HG02642 (cell line): ENCODE results near the gene WDR88.
"Not testable (repeated sequence)": the region's sequence is repeated elsewhere in the genome, so short reads cannot be mapped to it uniquely, and the experiment has no call there.

Source experiments
- ATAC-seq: cut with Tn5 transposase; IDR thresholded peaks from one replicate; pipeline ENCODE4 v1.9.1; 2021; ENCODE audit warnings: mild to moderate bottlenecking; ENCODE audit not compliant: unreplicated experiment, poor library complexity

WDR88 gene

GRCh38 chr19:33125929-33126388 lies 6.0 kb upstream of the WDR88 start:
- peak; percentile 63 for ATAC-seq

DNA sequence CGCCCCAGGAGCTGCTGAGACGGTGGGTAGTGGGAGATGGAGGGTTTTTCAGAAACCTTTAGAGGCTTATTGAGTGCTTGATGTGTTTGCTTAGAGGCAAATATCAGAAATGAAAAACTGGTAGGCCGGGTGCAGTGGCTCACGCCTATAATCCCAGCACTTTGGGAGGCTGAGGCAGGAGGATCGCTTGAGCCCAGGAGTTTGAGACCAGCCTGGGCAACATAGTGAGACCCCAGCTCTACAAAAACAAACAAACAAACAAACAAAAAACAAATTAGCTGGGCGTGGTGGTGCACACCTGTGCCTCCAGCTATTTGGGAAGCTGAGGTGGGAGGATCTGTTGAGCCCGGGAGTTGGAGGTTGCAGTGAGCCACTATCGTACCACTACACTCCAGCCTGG lies 5.2 kb upstream of the WDR88 start:
- ATAC-seq: not testable (repeated sequence)

- no peak for ATAC-seq
Measured at GRCh38 chr19:33129901-33130300, 2.0 kb upstream of the WDR88 start.

DNA sequence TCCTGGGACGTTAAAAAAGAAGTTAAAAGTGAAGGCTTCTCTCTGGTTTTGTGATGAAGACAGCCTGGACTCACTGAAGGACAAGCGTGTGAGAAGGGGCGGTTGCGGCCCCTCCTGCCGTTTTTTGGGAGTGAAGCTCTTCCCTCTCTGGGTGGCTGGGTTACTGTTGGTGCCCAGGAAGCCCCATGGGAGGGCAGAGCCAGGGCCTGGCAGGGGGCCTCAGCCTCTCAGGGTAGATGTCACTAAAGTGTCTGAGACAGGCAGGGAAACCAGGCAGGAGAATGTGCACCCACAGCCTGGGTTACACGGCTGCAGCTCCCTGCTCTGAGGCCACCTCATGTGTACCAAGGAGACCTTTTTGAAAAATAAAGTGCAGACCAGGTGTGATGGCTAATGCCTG lies 1.5 kb upstream of the WDR88 start:
- no peak for ATAC-seq

GRCh38 chr19:33132425-33132824 lies 511 bp downstream of the WDR88 start:
- no peak for ATAC-seq

- ATAC-seq: no peak
Measured at GRCh38 chr19:33133438-33134031, 1.6 kb downstream of the WDR88 start.

DNA sequence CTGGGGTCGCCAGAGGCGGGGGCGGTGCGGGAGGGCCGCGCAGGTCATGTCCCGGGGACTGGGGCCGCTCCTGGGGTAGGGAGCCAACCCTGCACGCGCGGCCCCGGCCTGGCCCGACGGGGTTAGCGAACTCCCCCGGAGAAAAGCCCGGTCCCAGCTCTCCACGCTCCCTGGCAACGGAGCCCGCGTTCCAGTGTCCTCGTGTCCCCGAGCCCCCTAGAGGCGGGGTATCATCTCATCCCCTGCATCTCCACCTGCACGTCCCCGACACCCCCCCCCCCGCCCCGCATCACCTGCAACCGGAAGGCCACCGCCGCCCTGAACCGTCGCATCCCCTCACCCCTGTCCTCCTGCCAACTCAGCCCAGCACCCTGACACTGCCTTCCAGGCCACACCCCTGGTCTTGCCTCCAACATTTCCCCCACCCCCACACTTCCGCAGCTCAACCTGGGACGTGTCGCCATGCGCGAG lies 2.7 kb downstream of the WDR88 start:
- no peak for ATAC-seq

GRCh38 chr19:33139165-33139564 lies 7.3 kb downstream of the WDR88 start:
- no peak for ATAC-seq

GRCh38 chr19:33143897-33144405 lies 12.0 kb downstream of the WDR88 start:
- ATAC-seq: peak; percentile 81

- ATAC-seq: no peak
Measured at GRCh38 chr19:33146209-33146608, 14.3 kb downstream of the WDR88 start.

DNA sequence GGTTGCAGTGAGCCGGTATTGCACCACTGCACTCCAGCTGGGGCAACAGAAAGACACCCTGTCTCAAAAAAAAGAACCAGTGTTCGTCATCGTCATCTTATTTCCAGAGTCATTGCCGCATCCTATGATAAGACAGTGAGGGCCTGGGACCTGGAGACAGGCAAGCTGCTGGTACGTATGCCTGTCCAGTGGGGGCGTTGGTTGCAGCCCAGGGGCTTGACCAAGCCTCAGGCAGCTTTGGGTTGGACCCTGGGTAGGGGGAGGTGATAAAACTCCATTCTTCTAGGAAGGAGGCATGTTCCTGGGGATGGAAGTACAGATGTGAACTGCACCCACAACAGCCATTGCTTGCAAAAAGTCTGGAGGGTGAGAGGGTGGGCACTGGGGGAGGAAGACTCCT lies 15.6 kb downstream of the WDR88 start:
- ATAC-seq: no peak

DNA sequence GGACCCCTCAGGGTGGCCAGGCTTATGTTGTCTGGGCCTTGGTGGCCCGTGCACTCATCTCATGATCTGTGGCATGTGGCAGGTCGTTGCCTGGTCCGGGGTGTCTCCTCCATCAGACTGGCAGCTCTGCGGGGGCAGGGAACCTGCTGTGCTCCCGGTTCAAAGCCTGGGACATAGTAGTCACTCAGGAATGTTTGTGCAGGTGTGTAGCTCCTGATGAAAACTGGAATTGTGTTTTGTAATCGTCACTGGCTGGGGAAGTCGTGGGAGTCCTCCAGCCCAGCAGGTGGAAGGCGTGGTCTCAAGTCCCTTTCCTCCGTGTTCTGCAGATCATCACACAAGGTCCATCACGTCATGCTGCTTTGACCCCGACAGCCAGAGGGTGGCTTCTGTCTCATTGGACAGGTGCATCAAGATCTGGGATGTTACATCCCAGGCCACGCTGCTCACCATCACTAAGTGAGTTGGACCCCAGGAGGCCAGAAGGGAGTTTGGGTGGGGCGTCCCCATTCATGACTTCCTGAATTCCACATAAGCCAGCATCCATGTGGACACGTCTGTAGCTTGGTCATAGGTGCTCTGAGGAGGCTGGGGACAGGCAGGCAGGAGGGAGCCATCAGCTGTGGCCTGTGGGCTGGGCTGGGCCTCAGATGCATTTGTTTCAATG lies 19.1 kb downstream of the WDR88 start:
- ATAC-seq: no peak

- no peak for ATAC-seq
Measured at GRCh38 chr19:33152176-33152575, 20.3 kb downstream of the WDR88 start.

DNA sequence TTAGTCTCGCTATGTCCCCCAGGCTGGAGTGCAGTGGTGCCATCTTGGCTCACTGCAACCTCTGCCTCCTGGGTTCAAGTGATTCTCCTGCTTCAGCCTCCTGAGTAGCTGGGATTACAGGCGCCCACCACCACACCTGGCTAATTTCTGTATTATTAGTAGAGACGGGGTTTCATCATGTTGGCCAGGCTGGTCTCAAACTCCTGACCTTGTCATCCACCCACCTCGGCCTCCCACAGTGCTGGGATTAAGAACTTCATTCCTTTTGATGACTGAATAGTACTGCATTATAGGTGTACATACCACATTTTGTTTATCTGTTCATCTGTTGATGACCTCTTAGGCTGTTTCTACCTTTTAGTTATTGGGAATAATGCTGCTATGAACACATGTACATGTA lies 20.7 kb downstream of the WDR88 start:
- ATAC-seq: not testable (repeated sequence)

- ATAC-seq: not testable (repeated sequence)
Measured at GRCh38 chr19:33154313-33154712, 22.4 kb downstream of the WDR88 start.

DNA sequence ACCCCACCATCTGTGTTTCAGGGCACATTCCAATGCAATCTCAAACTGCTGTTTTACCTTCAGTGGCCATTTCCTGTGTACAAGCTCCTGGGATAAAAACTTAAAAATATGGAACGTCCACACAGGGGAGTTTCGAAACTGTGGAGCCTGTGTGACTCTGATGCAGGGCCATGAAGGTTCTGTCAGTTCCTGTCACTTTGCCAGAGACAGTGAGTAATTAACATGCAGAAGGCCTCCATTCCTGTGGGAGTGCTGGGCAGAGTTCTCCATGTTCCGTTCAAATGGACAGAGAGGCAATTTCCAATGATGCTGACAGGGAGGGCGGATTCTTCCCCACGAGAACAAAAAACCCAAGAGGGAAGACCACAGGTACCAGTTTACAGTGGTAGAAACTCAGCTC lies 24.4 kb downstream of the WDR88 start:
- no peak for ATAC-seq

DNA sequence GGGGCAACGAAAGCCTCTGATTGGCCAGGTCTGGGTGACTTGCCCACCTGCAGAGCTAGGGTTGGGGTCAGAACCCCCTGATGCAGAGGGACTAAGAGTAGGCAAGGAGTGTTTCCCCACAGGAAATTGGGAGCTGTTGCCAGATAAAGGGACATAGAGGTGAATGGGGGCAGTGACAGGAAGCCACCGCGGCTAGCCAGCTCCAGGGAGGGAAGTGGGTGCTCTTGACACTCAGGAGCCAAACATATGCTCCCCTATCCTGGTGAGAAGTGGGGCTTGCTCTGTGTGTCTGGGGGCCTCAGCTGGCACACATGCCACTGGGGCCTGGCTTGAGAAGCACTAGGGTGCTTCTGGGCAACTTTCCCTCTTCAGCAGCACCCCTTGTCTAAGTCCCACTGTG lies 26.0 kb downstream of the WDR88 start:
- no peak for ATAC-seq

DNA sequence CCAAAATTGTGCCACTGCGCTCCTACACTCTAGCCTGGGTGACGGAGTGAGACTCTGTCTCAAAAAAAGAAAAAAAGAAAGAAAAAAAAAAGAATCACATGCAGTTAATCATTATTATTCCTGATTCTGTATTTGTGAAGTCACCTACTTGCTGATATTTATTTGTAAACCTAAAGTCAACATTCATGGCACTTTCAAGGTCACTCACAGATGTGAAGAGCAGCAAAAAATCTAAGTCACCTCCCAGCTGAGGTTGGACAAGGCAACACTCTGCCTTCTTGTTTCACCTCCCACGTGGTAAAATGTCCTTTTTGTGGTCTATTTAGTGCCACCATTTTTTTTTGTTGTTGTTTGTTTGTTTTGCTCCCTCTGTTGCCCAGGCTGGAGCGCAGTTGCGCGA lies 26.5 kb downstream of the WDR88 start:
- ATAC-seq: no peak

DNA sequence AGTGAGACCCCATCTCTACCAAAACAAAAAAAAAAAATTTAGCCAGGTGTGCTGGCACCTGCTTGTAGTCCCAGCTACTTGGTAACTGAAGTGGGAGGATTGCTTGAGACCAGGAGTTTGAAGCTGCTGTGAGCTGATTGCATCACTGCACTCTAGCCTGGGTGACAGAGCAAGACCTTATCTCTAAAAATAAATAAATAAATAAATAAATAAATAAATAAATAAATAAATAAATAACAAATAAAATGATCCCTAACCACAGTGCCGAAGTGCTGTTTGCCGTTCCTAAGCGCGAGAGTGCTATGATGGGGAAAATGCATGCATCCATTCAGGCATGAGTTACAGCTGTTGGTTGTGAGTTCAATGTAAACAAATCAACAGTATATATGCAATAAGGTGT lies 27.2 kb downstream of the WDR88 start:
- no peak for ATAC-seq

GRCh38 chr19:33159893-33160292 lies 28.0 kb downstream of the WDR88 start:
- no peak for ATAC-seq

- no peak for ATAC-seq
Measured at GRCh38 chr19:33161201-33161600, 29.3 kb downstream of the WDR88 start.

DNA sequence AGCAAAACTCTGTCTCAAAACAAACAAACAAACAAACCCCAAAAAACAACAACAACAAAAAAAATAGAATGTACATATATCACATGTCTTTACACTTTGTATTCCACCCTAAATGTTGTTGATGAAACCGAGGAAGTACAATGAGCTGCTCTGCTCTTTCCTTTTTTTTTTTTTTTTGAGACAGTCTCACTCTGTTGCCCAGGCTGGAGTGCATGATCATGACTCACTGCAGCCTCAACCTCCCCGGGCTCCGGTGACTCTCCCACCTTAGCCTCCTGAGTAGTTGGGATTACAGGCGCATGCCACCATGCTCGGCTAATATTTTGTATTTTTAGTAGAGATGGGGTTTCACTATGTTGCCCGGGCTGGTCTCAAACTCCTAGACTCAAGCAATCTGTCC lies 31.6 kb downstream of the WDR88 start:
- no peak for ATAC-seq
